ENCODE measurements around the gene AMIGO2. TPM values are rescaled to one million over a fixed set of nuclear protein-coding genes. Genes with fewer than 3 reads are reported as not detected.

The AMIGO2 gene
- total and polyA plus RNA-seq, 9 donors = 13.1 to 65.5 (median 29.2) TPM

DNA sequence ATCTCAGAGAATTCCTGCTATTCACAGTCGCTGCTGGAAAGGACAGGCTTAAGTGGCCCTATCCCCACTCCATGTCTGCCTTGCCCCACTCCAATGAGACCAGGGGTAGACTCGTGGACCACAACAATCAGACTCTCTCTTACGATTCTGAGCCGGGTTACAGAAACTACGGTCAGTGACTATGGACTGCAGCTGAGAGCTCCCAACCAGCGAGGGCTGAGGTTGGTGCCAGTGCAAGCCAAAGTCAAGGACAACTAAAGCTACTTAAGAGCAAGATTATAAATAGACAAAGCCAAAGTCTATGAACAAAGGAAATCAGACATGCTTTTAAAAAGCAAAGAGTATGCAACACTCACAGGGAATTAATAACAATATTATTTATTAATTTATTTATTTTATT lies 18.3 kb upstream of the AMIGO2 start:
- H3K4me3 ChIP-seq = no peak overlapping the region
- WGBS, 3 donors = 28 to 57% (median 28%) methylated on average over 6 of the region's 6 CpGs
- no peak for TF ChIP-seq POLR2A (IDR thresholded peaks at IDR 0.05)
- no peaks in the 10 kb centered on the region for H3K9me3 ChIP-seq
- no peaks in the 10 kb centered on the region for H3K36me3 ChIP-seq
- no peaks in the 10 kb centered on the region for H3K27me3 ChIP-seq
- intact Hi-C loops (cut with DNase I) = no loop called here
- peak in 2 of 5 donors; percentile 32 to 49 for DNase-seq
- H3K27ac ChIP-seq = peak overlapping the region in 1 of 2 donors; percentile 47
- peaks cover 13% of the 10 kb centered on the region for H3K4me1 ChIP-seq (ENCODE audit: insufficient read depth)

DNA sequence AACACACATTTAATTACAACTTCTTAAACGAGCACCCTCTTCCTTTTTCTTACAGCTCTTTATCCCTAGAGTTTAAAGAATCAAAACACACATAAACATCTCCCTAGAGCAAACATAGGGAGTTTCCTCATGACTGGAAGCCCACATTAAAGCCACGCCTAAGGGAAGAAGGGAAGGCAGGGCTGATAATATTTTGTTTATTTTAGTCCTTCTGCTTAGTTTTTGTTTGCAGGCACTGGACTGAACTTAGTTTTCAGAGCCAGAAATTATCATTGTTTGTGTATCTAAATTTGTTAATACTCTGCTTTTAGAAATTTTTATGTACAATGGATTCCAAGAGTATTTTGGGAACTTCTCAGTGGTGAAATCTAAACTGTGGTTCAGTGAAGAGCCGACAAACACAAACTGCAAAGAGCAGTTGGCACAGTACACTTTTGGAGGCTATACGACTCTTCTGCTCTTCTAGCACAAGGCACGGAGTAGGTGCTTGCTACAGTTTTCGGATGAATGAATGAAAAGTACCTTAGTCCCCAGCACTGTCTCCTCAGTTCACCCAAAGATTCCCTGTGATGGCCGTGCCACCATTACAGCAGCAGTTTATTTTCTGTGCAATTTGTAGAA lies 17.6 kb upstream of the AMIGO2 start:
- intact Hi-C loops (cut with DNase I) = no loop called here
- Histone ChIP-seq H3K27ac (peak overlapping the region in 1 of 2 donors; percentile 47), H3K4me1 (ENCODE audit: insufficient read depth) (peaks cover 11% of the 10 kb centered on the region), H3K36me3 (no peaks in the 10 kb centered on the region), H3K27me3 (no peaks in the 10 kb centered on the region), H3K4me3 (no peak overlapping the region), H3K9me3 (no peaks in the 10 kb centered on the region)
- TF ChIP-seq, protein P1, sequence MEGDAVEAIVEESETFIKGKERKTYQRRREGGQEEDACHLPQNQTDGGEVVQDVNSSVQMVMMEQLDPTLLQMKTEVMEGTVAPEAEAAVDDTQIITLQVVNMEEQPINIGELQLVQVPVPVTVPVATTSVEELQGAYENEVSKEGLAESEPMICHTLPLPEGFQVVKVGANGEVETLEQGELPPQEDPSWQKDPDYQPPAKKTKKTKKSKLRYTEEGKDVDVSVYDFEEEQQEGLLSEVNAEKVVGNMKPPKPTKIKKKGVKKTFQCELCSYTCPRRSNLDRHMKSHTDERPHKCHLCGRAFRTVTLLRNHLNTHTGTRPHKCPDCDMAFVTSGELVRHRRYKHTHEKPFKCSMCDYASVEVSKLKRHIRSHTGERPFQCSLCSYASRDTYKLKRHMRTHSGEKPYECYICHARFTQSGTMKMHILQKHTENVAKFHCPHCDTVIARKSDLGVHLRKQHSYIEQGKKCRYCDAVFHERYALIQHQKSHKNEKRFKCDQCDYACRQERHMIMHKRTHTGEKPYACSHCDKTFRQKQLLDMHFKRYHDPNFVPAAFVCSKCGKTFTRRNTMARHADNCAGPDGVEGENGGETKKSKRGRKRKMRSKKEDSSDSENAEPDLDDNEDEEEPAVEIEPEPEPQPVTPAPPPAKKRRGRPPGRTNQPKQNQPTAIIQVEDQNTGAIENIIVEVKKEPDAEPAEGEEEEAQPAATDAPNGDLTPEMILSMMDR (IDR thresholded peaks at IDR 0.05) = no peak
- TF ChIP-seq EP300 (IDR thresholded peaks at IDR 0.05) (no peak), POLR2A (IDR thresholded peaks at IDR 0.05) (no peak)
- 11 to 24% (median 16%) methylated on average over 7 of the region's 7 CpGs for WGBS, 3 donors
- no peak for DNase-seq

DNA sequence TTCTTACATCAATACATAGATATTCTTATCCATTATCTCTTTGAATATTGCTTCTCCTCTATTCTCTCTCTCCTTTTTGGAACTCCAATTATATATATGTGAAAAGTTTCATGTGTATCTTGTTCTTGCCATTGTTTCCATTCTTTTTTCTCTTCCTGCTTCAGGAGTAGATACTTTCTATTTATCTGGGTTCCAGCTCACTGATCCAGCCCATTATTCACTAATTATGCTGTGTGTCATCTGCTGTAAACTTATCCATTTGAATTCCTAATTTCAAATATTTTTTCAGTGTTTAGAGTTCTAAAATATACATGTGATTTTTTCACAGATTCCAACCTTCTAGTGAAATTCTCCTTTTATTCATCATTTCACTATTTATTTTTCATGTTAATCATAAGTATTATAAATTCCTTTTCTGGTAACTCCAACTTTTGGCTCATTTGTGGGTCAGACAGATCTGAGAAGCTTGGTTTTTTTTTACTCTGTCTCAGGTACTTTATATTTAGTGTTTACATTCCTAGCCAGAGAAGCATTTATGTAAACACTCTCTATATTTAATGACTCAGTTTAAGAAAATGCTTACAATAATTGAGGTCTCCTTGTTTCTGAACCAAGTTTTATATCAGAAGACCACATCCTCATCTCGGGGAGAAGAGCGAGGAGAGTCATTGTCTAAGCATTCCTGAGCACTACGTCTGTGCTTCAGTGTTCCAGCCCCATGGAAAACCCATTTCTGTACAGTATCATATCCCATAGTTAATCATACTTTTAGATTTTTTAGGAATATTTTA lies 15.9 kb upstream of the AMIGO2 start:
- Histone ChIP-seq H3K9me3 (no peaks in the 10 kb centered on the region), H3K27me3 (no peaks in the 10 kb centered on the region), H3K4me3 (no peak overlapping the region), H3K36me3 (no peaks in the 10 kb centered on the region), H3K27ac (no peak overlapping the region), H3K4me1 (ENCODE audit: insufficient read depth) (peaks cover 10% of the 10 kb centered on the region)
- intact Hi-C loops (cut with DNase I) = no loop called here
- no peak for TF ChIP-seq POLR2A (IDR thresholded peaks at IDR 0.05)
- TF ChIP-seq, protein P1 (IDR thresholded peaks at IDR 0.05) = no peak
- no peak for TF ChIP-seq EP300 (IDR thresholded peaks at IDR 0.05)
- WGBS, 3 donors = 21 to 36% (median 22%) methylated on average over 3 of the region's 3 CpGs
- no peak for DNase-seq

DNA sequence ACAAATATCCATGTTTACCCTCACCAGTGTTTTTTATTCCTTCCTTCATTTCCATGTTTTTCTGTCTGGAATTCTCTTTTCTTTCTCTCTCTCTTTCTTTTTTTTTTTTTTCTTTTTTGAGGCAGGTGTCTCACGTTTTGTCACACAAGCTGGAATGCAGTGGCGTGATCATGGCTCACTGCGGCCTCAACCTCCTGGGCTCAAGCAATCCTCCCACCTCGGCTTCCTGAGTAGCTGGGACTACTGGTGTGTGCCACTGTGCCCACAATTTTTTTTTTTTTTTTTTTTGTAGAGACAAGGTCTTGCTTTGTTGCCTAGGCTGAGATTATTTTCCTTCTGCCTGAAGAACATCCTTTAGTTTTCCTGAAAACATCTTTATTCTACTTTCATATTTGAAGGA lies 15.0 kb upstream of the AMIGO2 start:
- no peak for DNase-seq
- Histone ChIP-seq H3K27ac (no peak overlapping the region), H3K4me3 (no peak overlapping the region), H3K27me3 (no peaks in the 10 kb centered on the region), H3K4me1 (ENCODE audit: insufficient read depth) (peaks cover 10% of the 10 kb centered on the region), H3K36me3 (no peaks in the 10 kb centered on the region), H3K9me3 (no peaks in the 10 kb centered on the region)
- 94 to 95% (median 94%) methylated on average over 4 of the region's 4 CpGs for WGBS, 3 donors
- TF ChIP-seq, protein P1 (IDR thresholded peaks at IDR 0.05) = no peak
- TF ChIP-seq EP300 (IDR thresholded peaks at IDR 0.05) (no peak), POLR2A (IDR thresholded peaks at IDR 0.05) (no peak)
- intact Hi-C loops (cut with DNase I) = no loop called here

DNA sequence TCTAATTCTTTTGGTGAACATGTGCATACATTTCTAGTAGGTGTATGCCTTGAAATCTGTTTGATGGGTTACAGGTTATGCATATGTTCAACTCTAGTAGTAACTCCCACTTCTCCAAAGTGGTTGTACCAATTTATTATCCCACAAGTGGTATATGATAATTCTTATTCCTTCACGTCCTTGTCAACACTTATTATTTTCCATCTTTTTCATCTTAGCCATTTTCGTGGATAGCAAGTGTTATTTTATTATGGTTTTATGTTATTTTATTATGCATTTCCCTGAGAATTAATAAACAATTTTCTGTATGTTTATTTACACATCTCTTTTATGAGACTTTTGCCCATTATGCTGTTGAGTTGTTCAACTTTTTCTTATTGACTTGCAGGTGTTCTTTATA lies 11.2 kb upstream of the AMIGO2 start:
- Histone ChIP-seq H3K4me1 (ENCODE audit: insufficient read depth) (peaks cover 4% of the 10 kb centered on the region), H3K4me3 (no peak overlapping the region), H3K27ac (no peak overlapping the region), H3K9me3 (no peaks in the 10 kb centered on the region), H3K36me3 (no peaks in the 10 kb centered on the region), H3K27me3 (no peaks in the 10 kb centered on the region)
- TF ChIP-seq EP300 (IDR thresholded peaks at IDR 0.05) (no peak), POLR2A (IDR thresholded peaks at IDR 0.05) (no peak)
- TF ChIP-seq, protein P1 (IDR thresholded peaks at IDR 0.05) = no peak
- DNase-seq = no peak
- intact Hi-C loops (cut with DNase I) = no loop called here
- 89 to 96% (median 92%) methylated on average over 2 of the region's 2 CpGs for WGBS, 3 donors

Measured in ovary (tissue), 9 donors.